ENCODE measurements around the gene DNAH2. TPM values are rescaled to one million over a fixed set of nuclear protein-coding genes. Genes with fewer than 3 reads are reported as not detected.

DNAH2 gene
- polyA plus RNA-seq, 1 of the 3 experiments (the other 2 are of a cell fraction) = 0.13 TPM

DNA sequence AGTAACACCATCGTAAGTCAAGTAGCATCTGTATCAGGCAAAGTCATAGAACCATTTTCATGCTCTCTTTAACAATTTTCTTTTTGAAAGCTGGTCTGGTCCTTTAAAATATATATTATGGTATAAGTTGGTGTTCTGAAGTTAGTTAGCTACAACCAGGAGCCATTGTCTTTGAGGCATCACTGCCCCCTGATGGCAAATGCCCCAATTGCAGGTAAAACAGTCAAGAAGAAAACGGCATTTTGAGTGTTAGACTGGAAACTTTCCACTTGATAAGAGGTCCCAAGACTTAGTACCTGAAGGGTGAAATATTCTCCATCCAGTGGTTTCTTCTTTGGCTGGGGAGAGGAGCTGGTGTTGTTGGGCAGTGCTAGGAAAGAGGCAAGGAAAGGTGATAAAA lies 44.3 kb upstream of the DNAH2 start:
- H2AFZ ChIP-seq (ENCODE audit: low read depth) = no peak overlapping the region

DNA sequence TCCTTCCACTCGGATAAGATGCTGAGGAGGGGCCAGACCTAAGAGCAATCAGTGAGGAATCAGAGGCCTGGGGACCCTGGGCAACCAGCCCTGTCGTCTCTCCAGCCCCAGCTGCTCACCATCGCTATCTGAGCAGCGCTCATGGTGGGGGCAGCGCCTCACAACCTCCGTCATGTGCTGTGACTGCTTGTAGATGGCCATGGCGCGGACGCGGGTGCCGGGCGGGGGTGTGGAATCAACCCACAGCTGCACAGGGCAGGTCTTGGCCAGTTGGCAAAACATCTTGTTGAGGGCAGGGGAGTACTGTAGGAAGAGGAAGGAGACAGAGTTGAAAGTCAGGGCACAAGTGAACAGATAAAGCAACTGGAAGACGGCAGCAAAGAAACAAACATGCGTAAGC lies 42.6 kb upstream of the DNAH2 start:
- Histone ChIP-seq H3F3A (replicated peaks; ENCODE audit: insufficient read depth) (no peaks in the 10 kb centered on the region), H3K9me2 (no peaks in the 10 kb centered on the region), H3K79me2 (ENCODE audit: insufficient read depth) (peaks cover 29% of the 10 kb centered on the region), H4K20me1 (ENCODE audit: insufficient read depth) (no peaks in the 10 kb centered on the region; the same call in 1 of the 2 replicates), H3K9ac (no peak overlapping the region), H2AFZ (ENCODE audit: low read depth) (no peak overlapping the region), H3K27ac (ENCODE audit: low read depth in 2 of 2, low read length in 1 of 2) (no peak overlapping the region), H3K4me2 (no peak overlapping the region), H3K4me3 (ENCODE audit: low read depth in 2 of 2, low read length in 1 of 2) (no peak overlapping the region), H3K27me3 (ENCODE audit: insufficient read depth) (no peaks in the 10 kb centered on the region), H3K9me3 (no peaks in the 10 kb centered on the region), H3K36me3 (replicated peaks in 1 of 2; ENCODE audit: control insufficient read depth in 1 of 2, insufficient read depth in 2 of 2, low read length in 1 of 2) (peaks cover 38 to 45% of the 10 kb centered on the region in 2 experiments), H3K4me1 (ENCODE audit: control insufficient read depth in 1 of 2, insufficient read depth in 2 of 2, low read depth in 1 of 2, low read length in 1 of 2) (no peaks in the 10 kb centered on the region)
- CTCF ChIA-PET = interaction anchor here (1.0 to 6.6 kb wide), 4 partner anchors 11 to 401 kb away, joined by 3 to 47 read pairs (median 8); partner anchors contain the start of genes TP53 and WRAP53
- DNase-seq = no peak
- POLR2A ChIA-PET = interaction anchor here (0.8 kb wide), 1 partner anchor 10 kb away, joined by 3 read pairs; no protein-coding TSS in a partner anchor
- WGBS (ENCODE audit: low lambda C conversion rate) = 91% methylated on average over 14 of the region's 14 CpGs
- TF ChIP-seq, protein P1, sequence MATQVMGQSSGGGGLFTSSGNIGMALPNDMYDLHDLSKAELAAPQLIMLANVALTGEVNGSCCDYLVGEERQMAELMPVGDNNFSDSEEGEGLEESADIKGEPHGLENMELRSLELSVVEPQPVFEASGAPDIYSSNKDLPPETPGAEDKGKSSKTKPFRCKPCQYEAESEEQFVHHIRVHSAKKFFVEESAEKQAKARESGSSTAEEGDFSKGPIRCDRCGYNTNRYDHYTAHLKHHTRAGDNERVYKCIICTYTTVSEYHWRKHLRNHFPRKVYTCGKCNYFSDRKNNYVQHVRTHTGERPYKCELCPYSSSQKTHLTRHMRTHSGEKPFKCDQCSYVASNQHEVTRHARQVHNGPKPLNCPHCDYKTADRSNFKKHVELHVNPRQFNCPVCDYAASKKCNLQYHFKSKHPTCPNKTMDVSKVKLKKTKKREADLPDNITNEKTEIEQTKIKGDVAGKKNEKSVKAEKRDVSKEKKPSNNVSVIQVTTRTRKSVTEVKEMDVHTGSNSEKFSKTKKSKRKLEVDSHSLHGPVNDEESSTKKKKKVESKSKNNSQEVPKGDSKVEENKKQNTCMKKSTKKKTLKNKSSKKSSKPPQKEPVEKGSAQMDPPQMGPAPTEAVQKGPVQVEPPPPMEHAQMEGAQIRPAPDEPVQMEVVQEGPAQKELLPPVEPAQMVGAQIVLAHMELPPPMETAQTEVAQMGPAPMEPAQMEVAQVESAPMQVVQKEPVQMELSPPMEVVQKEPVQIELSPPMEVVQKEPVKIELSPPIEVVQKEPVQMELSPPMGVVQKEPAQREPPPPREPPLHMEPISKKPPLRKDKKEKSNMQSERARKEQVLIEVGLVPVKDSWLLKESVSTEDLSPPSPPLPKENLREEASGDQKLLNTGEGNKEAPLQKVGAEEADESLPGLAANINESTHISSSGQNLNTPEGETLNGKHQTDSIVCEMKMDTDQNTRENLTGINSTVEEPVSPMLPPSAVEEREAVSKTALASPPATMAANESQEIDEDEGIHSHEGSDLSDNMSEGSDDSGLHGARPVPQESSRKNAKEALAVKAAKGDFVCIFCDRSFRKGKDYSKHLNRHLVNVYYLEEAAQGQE (IDR thresholded peaks at IDR 0.05; ENCODE audit: low read depth, low read length) = no peak
- TF ChIP-seq GABPA (IDR thresholded peaks at IDR 0.05; ENCODE audit: low read depth) (no peak), FOXJ3 (CRISPR knock-in tag; IDR thresholded peaks at IDR 0.05) (no peak), TAF1 (IDR thresholded peaks at IDR 0.05; ENCODE audit: borderline replicate concordance, low read depth, low read length) (no peak), MXI1 (IDR thresholded peaks at IDR 0.05; ENCODE audit: low read depth, low read length) (no peak), RXRA (IDR thresholded peaks at IDR 0.05; ENCODE audit: borderline replicate concordance, low read depth) (no peak)
- TF ChIP-seq, protein P2, sequence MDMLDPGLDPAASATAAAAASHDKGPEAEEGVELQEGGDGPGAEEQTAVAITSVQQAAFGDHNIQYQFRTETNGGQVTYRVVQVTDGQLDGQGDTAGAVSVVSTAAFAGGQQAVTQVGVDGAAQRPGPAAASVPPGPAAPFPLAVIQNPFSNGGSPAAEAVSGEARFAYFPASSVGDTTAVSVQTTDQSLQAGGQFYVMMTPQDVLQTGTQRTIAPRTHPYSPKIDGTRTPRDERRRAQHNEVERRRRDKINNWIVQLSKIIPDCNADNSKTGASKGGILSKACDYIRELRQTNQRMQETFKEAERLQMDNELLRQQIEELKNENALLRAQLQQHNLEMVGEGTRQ (IDR thresholded peaks at IDR 0.05; ENCODE audit: borderline replicate concordance, low read depth, low read length) = no peak
- TF ChIP-seq, protein P3, sequence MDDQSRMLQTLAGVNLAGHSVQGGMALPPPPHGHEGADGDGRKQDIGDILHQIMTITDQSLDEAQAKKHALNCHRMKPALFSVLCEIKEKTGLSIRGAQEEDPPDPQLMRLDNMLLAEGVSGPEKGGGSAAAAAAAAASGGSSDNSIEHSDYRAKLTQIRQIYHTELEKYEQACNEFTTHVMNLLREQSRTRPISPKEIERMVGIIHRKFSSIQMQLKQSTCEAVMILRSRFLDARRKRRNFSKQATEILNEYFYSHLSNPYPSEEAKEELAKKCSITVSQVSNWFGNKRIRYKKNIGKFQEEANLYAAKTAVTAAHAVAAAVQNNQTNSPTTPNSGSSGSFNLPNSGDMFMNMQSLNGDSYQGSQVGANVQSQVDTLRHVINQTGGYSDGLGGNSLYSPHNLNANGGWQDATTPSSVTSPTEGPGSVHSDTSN (IDR thresholded peaks at IDR 0.05) = no peak

More for the DNA sequence above, 44.3 kb upstream of the DNAH2 start:
- no peaks in the 10 kb centered on the region for H3K4me1 ChIP-seq (ENCODE audit: control insufficient read depth in 1 of 2, insufficient read depth in 2 of 2, low read depth in 1 of 2, low read length in 1 of 2)
- H4K20me1 ChIP-seq (ENCODE audit: insufficient read depth) = no peaks in the 10 kb centered on the region; the same call in 1 of the 2 replicates
- H3K9me3 ChIP-seq = no peaks in the 10 kb centered on the region
- ChIA-PET CTCF (interaction anchor here (0.8 to 6.6 kb wide), 11 partner anchors 11 to 83 kb away, joined by 3 to 47 read pairs (median 5); partner anchors contain the start of genes ATP1B2, DNAH2, FXR2 and SAT2), POLR2A (interaction anchor here (0.8 kb wide), 1 partner anchor 13 kb away, joined by 5 read pairs; no protein-coding TSS in a partner anchor)
- no peak overlapping the region for H3K9ac ChIP-seq
- H3K27ac ChIP-seq (ENCODE audit: low read depth in 2 of 2, low read length in 1 of 2) = no peak overlapping the region
- no peaks in the 10 kb centered on the region for H3K9me2 ChIP-seq
- H3K27me3 ChIP-seq (ENCODE audit: insufficient read depth) = no peaks in the 10 kb centered on the region
- peaks cover 50% of the 10 kb centered on the region in 2 experiments for H3K36me3 ChIP-seq (replicated peaks in 1 of 2; ENCODE audit: control insufficient read depth in 1 of 2, insufficient read depth in 2 of 2, low read length in 1 of 2)
- H3K79me2 ChIP-seq (ENCODE audit: insufficient read depth) = peaks cover 20% of the 10 kb centered on the region; the same call in 1 of the 2 replicates
- H3F3A ChIP-seq (replicated peaks; ENCODE audit: insufficient read depth) = no peaks in the 10 kb centered on the region
- H3K4me2 ChIP-seq = no peak overlapping the region
- no peak overlapping the region; a peak in 1 of 4 replicates for H3K4me3 ChIP-seq (ENCODE audit: low read depth in 2 of 2, low read length in 1 of 2)
- 98% methylated on average over 2 of the region's 2 CpGs for WGBS (ENCODE audit: low lambda C conversion rate)
- no peak for TF ChIP-seq NFIC (IDR thresholded peaks at IDR 0.05; ENCODE audit: borderline replicate concordance)
- TF ChIP-seq RAD21 (IDR thresholded peaks at IDR 0.05; ENCODE audit: low read length) = peak; percentile 29; the same call in 1 of the 2 replicates
- TF ChIP-seq GABPA (IDR thresholded peaks at IDR 0.05; ENCODE audit: low read depth) = no peak
- no peak for TF ChIP-seq GATA2 (CRISPR knock-in tag; IDR thresholded peaks at IDR 0.05)
- TF ChIP-seq, protein P4, sequence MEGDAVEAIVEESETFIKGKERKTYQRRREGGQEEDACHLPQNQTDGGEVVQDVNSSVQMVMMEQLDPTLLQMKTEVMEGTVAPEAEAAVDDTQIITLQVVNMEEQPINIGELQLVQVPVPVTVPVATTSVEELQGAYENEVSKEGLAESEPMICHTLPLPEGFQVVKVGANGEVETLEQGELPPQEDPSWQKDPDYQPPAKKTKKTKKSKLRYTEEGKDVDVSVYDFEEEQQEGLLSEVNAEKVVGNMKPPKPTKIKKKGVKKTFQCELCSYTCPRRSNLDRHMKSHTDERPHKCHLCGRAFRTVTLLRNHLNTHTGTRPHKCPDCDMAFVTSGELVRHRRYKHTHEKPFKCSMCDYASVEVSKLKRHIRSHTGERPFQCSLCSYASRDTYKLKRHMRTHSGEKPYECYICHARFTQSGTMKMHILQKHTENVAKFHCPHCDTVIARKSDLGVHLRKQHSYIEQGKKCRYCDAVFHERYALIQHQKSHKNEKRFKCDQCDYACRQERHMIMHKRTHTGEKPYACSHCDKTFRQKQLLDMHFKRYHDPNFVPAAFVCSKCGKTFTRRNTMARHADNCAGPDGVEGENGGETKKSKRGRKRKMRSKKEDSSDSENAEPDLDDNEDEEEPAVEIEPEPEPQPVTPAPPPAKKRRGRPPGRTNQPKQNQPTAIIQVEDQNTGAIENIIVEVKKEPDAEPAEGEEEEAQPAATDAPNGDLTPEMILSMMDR (IDR thresholded peaks at IDR 0.05) = peak; percentile 56
- TF ChIP-seq, protein P2 (IDR thresholded peaks at IDR 0.05; ENCODE audit: borderline replicate concordance, low read depth, low read length) = no peak
- TF ChIP-seq MEF2A (IDR thresholded peaks at IDR 0.05; ENCODE audit: borderline replicate concordance, low read depth) = no peak
- DNase-seq = no peak

Data from SK-N-SH (cell line).